HG02973 (cell line): ENCODE data around the gene CCDC106.

Experiments used
- ATAC-seq: cut with Tn5 transposase; IDR thresholded peaks from one replicate; pipeline ENCODE4 v1.9.1; 2021; ENCODE audit warnings: moderate library complexity; ENCODE audit not compliant: unreplicated experiment

The CCDC106 gene

DNA sequence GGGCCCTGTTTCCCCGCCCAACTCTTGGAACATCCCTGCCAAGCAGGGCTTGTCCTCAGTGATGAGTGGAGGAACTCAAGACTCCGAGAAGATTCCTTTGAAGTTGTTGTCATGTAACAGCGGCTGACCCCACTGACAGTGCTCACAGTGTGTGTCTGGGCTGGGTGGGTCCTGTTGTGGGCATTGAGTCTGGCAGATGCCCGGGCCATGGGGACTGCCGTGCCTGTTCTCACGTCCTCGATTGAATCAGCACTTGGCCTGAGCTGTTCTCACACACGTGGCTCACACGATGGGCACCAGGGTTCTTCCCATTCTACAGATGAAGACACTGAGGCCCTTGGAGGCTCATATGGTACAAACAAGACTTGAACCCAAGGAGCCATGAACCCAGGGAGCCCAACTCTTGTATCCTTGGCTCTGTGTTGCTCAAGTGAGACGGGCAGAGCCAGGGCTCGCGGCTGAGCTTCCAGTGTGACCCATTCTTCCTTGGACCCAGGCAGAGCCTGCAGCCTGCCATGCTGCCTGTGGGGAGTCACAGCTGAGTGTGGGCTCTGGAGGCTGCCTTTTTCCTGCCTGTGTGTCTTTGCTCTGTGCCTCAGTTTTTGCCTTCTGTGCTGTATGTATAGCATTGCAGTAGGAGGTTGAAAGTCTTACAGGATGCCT lies 18.5 kb downstream of the CCDC106 start:
- no peak for ATAC-seq

DNA sequence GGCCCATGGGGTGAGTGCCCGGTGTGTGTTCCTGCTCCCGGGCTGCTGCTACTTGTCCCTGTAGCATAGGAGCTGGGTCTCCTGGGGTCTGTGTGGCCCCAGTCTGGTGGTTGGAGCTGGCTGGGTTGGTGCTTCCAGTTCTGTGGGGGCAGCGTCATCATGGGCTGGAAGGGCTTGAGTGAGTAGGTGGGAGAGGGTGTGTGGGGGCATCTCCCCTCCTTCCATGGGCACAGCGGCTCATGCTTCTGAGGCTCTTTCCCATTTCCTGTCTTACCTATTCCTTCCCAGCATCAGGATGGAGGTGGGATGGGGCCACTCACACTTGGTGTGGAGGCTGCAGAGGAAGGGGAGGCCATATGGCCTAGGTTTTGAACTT lies 19.0 kb downstream of the CCDC106 start:
- ATAC-seq, result no peak

DNA sequence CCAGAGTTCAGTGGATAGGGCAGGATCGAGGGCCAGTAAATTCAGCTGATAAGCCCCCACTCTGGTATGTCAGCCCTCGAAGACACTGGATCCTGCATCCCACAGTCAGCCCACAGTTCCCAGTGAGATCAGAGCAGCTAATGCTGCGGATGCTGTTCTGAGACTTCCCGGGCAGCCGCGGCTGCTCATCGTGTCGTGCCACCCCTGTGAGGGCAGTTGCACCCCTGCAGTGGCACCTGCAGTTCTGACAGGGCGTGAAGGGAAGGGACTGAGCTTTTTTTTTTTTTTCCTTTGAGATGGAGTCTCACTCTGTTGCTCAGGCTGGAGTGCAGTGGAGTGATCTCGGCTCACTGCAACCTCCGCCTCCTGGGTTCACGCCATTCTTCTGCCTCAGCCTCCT lies 19.5 kb downstream of the CCDC106 start:
- no peak for ATAC-seq

DNA sequence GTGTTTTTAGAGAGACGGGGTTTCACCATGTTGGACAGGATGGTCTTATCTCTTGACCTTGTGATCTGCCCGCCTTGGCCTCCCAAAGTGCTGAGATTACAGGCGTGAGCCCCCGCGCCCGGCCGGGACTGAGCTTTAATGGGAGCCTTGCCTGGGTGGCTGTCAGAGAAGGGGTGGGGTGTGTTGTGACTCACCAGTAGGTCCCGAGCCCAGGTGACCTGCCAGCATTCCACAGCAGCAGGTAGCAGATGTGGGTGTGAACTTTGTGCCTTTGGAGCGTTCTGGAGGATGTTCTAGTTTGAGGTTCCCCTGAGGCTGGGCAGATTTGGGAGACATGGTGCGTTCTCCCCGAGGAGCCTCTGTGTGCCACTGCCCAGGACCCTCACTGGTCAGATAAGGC lies 19.9 kb downstream of the CCDC106 start:
- no peak for ATAC-seq

DNA sequence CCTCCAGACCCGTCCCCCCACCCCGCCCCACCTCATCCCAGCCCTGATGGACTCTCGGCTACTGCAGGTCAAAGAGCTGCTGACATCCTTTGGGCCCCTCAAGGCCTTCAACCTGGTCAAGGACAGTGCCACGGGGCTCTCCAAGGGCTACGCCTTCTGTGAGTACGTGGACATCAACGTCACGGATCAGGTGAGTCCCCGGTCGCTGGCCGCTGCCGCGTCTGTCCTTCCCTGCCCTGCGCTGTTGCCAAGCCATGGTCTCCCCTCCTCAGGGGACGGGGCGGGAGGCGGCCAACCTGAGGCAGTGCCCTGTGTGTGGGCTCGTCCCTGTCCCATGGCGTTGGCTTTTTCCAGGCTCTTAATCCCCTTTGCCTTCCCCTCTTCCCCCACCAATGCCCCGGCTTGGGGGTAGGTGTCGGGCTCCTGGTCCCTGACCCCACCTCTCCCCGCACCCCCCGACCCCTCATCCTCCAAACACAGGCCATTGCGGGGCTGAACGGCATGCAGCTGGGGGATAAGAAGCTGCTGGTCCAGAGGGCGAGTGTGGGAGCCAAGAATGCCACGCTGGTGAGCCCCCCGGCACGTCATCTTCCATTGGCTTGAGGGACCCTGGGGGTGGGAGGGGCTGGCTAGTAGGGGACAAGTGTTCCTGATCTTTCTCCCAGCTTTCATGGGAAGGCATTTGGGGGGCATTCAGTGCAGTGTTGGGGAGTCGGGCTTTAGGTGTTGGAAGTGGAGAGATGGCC lies 20.8 kb downstream of the CCDC106 start:
- no peak for ATAC-seq

DNA sequence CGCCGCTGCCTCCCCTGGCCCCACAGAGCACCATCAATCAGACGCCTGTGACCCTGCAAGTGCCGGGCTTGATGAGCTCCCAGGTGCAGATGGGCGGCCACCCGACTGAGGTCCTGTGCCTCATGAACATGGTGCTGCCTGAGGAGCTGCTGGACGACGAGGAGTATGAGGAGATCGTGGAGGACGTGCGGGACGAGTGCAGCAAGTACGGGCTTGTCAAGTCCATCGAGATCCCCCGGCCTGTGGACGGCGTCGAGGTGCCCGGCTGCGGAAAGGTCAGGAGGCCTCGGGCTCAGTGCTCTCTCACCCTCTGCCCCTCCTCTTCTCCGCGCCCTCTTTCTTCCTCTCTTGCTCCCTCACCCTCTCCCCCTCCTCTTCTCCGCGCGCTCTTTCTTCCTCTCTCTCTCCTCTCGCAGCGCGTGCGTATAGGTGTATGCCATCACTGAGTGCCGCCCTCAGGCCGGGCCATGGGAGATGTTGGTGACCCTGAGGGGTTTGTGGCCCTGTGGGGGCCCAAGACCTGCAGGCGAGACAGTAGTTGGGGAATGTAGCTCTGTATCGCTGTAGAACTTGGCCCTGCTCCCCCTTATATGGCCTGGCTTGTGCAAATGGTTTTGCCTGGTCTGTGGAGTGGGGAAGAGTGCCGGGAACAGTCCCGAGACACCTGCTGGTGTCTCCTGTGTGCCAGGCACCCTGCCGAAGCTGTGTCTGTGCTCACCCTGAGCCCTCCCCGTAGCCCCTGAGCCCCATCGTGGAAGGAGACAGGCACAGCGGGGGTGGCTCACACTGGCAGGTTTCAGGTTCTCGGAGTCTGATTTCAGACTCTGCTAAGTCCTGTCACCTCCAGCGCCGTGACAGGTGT lies 21.6 kb downstream of the CCDC106 start:
- no peak for ATAC-seq

DNA sequence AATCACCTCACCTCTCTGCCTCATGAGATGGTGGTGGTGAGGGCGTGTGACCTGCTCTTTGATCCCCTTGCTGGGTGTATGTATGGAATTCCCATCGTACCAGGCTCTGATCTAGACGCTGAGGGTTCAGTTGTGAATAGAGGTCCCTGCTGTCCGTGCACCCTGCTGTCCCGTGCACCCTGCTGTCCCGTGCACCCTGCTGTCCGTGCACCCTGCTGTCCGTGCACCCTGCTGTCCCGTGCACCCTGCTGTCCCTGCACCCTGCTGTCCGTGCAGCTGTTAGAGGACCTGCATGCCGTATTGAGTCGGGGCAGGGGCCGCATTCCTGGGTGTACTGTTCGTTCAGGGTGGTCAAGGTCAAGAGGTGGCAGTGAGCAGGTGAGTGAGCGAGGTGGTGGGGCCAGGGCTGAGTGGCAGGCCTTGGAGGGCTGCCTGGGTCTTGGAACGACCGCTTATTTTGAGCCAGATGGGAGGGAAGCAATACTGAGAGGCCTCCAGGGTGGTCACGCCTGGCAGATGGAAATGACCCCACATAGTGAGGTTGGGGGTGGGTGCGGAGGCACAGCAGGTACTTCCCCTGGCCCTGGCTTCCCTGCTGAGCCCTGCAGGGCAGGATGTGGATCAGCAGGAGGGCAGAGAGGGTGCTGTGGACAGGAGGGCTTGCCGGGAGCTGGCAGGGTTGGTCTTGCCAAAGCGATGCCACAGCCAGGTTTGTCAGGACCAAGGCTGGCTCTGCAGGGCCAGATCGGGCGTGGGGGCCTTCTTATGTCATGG lies 22.5 kb downstream of the CCDC106 start:
- no peak for ATAC-seq

DNA sequence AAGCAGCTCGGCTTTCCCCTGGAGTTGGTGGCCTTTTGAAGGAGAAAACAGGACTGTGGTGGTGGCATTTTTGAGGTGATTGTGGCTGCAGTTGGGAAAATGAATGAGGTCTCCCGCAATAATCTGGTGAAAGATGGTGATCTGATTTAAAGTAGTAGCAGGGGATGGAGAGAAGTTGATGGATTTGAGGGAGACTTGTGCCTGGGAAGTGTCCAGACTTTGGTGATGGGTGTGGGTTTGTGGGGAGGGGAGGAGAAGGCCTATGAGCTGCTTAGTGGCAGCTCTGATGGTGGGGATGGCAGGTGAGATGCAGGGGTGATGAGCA lies 23.0 kb downstream of the CCDC106 start:
- no peak for ATAC-seq

DNA sequence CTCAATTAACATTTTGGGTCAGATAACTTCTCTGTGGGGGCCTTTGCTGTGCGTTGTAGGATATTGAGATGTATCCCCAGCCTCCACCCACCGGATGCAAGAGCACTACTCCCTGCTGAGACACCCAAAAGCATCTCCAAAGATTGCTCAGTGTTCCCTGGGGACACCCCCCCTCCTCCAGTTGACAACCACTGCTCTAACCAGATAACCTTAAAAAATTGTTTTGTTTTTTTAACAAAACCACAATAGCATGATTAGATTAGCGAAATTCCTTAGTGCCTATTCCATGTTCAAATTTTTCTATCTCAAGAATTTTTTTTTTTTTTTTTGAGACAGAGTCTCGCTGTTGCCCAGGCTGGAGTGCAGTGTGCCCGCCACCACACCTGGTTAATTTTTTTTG lies 24.4 kb downstream of the CCDC106 start:
- ATAC-seq, result no peak

DNA sequence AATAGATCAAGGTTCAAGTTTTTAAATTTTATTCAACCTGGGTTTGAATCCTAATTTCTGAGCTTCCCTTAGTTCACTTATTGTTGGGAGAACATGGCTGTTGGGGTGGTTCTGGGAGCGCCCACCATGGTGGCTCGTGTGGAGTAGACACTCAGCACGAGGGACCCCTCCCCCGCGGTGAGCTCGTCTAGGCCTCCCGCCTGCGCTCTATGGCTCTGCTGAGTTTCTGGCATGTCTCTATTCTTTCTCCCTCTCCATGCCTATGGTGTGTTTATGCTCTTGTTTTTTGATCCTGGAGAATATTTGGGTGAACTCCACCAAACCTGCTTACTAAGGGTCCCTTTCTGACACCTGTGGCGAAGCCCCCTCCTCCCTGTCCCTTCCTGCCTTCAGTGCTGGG lies 25.5 kb downstream of the CCDC106 start:
- ATAC-seq, result no peak

DNA sequence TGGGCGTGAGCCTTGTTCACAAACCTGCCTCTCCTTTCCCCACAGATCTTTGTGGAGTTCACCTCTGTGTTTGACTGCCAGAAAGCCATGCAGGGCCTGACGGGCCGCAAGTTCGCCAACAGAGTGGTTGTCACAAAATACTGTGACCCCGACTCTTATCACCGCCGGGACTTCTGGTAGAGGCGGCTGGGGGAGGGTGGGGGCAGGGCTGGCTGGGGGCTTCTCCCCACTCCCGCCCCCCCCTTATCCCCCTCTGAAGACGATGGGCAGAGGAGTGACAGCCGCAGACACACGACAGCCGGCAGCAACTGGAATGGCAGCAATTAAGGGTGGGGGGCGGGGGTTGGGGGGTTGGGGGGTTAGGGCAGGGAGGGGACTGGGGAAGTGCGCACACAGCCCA lies 25.9 kb downstream of the CCDC106 start:
- no peak for ATAC-seq

DNA sequence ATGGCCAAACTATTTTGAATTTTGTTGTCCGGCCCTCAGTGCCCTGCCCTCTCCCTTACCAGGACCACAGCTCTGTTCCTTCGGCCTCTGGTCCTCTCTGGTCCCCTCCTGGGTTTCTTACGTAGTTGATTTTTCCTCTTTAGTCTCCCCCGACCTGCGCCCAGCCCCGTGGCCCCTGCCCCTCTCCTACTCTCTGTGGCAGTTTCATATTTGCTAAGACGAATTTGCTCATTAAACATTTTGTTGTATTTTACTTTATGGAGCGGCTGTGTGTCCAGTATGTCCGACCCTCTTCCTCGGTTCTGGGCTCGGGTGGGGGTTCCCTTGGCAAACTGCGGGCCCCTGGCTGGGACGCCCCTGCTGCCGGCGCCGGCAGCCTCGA lies 26.4 kb downstream of the CCDC106 start:
- no peak for ATAC-seq

DNA sequence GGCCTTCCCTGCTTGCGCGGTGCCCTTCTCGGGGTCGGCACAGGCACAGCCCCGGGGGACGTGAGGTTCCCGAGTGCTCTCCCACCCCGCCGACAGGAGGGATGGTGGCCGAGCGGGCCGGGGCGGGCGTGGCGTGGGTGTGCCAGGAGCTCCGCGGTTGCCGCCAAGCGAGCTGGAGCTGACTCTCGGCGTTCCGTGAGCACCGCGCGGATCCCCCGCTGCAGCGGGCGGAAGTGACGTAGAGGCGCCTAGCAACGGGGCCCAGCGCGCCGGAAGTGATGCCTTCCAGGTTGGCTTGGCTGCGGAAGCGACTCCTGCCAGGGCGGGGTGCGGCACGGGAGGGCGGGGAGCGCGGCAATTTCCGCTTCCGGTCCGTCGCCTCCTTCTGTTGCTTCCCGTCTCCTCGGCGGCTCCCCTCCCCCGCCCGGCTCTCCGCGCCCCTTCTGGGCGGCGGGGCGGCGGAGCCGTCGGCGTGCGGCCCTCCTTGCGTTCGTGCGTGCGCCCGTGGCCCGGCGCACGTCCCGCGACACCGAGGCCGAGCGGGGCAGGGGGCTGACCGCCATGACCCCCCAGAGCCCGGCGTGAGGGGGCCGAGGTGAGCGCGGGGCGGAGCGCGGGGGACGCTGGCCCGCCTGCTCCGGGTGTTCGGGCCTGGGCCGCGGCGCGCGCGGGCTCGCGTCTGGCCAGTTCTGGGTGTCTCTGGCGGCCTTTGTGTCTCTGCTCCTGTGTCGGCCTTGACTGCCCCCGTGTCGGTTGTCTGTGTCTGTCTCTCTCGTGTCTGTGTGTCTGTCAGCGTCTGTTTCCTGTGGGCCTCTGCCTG lies 27.0 kb downstream of the CCDC106 start, which contains the start of gene EPN1:
EPN1 (plus strand) TSS at position 386 of the 820 bp plus-strand sequence. CDS start 3,402 bp downstream, outside the sequence.
- ATAC-seq, result peak; percentile 54

DNA sequence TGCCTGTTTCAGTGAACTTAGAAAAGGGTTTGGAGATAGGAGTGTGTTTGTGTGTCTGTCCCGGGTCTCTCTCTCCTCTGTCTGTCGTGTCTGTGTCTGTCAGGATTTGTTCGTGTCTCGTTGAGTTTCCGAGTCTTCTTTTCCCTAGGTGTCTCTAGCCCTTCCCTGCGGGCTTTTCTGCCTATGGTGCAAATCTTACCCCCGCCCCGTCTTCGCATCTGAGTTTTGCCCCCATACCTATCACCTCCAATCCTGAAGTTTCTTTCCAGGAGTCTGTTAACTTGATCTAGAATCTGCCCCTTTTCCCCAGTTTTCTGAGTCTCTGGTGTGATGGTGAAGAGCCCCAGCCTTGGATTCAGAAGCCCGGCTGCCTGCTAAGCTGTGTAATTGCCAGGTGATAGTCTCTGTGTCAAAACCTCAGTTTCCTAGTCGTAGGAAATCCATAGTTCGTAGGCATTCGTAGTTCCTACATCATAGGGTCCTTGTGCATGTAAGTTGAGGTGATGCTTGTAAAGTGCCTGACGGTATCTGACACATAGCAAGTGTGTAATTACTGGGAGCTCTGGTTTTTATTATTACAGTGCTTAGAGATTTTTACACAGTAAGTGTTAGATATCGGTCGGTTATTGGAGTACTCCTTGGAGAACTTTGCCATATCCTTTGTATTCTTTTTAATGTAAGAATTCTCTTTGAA lies 27.8 kb downstream of the CCDC106 start:
- no peak for ATAC-seq

DNA sequence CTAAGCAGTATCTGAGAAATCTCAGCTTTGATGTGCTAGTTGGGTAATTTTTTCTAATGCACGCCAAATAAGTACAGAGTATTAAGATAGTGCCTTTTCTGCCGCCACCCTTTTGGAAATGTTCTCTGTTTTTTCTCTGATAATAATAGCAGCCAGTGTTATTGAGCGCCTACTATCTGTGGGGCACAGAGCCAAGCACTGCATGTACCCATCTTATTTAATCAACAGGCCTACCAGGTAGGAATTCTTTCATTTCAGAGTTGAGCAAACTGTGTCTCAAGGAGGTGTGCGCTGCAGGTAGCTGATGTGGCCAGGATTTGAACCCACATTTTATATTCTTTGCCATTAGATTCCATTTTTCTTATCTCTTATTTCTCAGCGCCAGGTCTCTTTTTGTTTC lies 28.4 kb downstream of the CCDC106 start:
- ATAC-seq, result no peak

DNA sequence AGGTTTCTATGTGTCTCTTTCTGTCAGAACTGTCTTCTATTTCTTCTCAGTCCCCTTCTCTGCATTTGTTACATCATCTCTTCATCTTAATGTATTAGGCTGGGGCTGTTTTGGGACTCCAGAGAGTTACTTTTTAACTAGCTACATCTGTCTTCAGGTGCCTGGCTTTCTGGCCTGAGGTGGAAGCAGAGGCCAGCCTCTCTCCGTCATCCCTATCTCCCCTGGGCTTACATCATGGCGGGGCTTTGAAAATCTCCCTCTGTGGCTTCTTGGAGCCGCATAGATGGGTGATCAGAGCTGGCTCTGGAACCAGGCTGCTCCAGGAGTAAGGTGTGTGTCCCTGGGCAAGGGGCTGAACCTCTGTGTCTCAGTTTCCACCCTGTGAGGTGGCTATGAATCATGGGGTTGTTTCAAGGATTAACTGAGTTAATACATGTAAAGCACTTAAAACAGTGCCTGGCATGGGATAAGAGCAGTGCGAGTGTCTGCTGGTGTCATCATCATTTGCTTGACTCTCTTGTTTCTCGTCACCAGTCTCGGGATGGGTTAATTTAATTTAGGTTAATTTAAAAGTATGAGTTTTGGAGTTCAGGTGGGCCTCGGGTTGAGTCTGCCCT lies 29.0 kb downstream of the CCDC106 start:
- ATAC-seq, result no peak

DNA sequence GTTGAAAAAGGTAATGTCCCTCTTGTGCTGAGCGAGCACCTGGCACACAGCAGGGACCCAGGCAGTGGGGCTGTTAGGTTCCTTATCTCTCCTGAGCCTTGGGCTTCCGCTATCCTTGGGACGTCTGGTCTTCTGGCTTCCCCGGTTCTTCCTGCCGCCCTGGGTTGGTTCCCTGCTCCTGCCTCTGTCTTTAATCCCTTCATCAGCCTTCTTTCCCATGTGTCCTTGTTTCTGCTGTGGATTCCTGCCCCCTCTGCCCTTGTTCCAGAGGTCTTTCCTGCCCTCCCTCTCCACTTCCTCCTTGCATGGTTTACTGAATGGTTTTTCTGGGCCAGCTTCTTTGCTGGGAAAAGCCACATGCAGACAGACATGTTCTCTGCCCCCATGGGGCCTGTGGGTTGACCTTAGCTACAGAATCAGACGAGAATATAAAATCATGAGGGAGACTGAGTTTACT lies 29.6 kb downstream of the CCDC106 start:
- no peak for ATAC-seq

DNA sequence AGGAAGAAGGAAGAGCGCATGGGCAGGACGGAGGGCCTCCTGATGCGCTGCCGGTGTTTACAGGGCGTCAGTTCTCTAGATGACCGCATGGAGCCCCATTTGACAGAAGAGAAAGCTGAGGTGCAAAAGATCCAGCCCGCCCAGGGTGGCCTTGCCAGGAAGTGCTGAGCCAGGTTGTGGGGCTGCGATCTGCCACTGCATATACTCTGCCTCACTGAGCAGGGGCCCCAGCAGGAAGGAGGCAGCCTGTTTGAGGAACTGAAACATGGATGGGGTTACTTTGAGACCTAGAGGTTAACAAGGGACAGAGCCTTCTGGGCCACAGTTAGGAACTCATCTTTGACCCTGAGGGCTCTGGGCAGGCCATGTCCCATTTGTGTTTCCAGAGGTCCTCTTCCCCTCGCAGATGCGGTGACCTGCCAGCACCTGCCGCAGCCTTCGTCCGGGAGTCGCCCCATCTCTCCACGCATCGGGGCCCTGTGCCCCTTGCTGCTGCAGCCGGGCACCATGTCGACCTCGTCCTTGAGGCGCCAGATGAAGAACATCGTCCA lies 30.2 kb downstream of the CCDC106 start:
- peak; percentile 65 for ATAC-seq
